HG03060 (cell line): ENCODE measurements around the gene MGME1.

Experiments used
- ATAC-seq: cut with Tn5 transposase; IDR thresholded peaks from one replicate; pipeline ENCODE4 v1.9.1; 2021; ENCODE audit warnings: low read depth, moderate number of reproducible peaks; ENCODE audit not compliant: unreplicated experiment

MGME1 gene

DNA sequence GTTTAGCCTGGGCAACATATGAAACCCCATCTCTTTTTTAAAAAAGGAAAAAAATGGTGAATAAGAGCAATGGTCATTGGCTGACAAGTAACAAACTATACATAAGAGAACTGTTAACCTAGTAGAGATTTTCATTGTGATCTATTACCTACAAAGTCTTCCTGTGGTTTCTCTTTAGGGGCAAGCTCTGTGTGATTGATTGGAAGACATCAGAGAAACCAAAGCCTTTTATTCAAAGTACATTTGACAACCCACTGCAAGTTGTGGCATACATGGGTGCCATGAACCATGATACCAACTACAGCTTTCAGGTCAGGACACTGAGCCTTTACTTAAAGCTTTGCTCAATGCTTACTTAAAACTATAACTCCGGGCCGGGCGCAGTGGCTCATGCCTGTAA, 19.2 kb downstream of the MGME1 start:
- no peak for ATAC-seq

DNA sequence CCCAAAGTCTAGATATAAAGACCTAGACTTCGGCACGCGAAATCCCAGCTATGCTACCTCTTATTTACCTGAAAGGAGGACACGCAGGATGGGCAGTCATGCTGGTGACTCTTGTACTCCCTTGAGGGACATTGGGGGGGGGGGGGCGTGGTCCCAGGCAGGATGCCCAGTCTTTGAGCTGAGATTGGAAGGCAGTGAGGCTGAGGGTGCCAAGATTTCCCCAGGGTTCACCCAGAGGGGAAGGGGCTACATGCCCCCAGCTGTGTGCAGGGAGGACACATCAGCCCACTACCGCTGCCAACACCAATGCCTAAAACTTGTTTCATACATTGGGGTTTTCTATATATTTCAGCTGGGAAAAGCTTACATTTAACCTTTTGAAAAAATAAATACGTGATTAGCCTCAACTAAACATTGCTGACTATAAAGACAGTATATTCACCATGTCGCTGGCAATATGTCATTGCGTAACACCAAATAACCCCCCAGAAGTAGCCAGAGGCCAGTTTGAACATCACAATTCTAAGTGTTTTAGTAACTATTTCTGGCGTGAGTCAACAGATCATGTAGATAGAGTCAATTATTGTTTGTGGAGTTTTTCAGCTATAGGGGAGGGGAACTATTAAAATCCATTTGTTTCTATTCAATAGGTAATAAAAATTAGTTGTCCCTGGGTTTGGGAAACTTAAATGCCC, 21.6 kb downstream of the MGME1 start:
- ATAC-seq, result no peak

- ATAC-seq, result no peak
Measured at GRCh38 chr20:17992224-17992637, 23.4 kb downstream of the MGME1 start.

GRCh38 chr20:17992847-17993513, 24.2 kb downstream of the MGME1 start:
- no peak for ATAC-seq

GRCh38 chr20:17993546-17993945, 24.7 kb downstream of the MGME1 start:
- no peak for ATAC-seq

DNA sequence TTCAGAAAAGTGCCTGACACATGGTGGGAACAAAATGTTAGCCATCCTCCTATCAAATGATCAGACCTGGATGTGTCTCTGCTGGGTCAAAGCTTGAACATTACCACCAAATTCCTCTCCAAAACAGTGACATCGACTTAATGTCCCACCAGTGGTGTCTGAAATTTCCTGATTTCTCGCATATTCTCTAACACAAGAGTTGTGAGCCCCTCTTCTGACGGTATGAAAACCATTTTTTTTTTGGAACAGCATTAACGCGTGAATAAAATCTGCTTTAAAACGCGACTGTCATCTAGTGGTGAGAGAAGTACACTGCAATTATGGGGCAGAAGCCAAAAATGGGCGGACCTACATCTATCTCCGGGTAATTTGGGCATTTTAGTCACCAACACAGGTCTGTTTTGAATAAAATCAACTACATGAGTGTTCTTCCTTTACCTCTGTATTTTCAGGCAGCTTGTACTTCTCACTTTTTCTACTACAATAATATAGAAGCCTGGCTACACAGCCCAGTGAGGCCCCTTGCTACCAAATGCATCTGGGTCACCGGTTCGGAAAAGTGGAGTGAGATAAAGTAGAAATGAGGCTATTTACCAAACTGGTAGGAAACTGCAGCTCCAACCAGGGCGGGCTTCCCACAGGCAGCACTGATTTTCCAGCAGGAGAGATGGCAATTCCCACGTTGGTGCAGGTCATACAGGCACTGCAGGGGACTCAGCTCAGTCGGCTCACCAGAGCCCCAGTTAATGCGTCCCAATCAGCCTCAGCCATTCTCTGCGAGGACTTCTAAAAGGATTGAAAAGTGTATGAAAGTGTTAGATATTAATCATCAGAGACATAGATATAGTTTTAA, 27.4 kb downstream of the MGME1 start:
- ATAC-seq, result no peak

GRCh38 chr20:17998446-17998845, 29.6 kb downstream of the MGME1 start:
- no peak for ATAC-seq

DNA sequence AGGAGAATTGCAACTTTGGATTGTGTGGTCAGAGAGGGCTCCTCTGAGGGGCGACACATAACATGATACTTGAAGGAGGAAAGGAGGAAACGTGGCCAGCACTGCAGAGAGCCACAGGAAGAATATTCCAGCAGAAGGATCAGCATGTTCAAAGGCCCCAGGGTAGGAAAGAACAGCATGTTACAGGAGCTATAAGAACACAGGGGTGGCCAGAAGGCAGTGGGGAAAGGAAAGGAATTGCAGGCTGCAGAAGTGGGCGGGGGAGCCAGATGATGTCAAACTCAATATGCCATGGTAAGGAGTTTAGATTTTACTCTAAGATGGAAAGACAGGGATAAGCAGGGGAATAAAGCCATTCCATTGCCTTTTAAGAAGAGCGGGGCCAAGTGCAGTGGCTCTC, 30.7 kb downstream of the MGME1 start:
- no peak for ATAC-seq

- ATAC-seq, result no peak
Measured at GRCh38 chr20:18001131-18001921, 32.5 kb downstream of the MGME1 start.

GRCh38 chr20:18003897-18004296, 35.1 kb downstream of the MGME1 start:
- peak; percentile 25 for ATAC-seq

DNA sequence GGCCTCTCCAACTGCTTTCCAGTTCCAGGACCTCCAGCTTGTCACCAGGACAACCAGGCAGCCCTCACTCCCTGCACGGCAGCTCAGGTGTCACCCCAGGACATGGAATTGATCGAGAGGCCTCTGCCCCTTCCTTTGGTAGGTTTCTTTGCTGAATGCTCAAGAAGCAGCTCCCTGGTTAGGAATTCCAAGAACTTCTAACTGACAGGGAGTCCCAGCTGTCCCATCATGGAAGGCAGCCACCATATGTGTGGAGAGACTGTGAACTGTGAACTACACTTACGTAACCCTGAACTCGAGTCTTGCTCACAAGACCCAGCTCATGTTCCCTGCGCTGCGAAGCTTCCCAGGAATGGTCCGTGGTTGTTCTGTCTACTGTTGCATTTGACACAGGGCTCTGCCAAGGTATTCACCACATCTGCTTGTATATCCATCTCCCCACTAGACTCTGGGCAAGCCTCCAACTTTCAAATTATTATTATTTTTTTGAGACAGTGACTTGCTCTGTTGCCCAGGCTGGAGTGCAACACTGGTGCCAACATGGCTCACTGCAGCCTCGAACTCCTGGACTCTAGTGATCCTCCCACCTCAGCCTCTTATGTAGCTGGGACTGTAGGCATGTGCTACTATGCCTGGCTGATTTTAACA, 35.7 kb downstream of the MGME1 start:
- ATAC-seq, result no peak

- ATAC-seq, result peak; percentile 78
Measured at GRCh38 chr20:18005170-18005989, 36.6 kb downstream of the MGME1 start.

- no peak for ATAC-seq
Measured at GRCh38 chr20:18005990-18006364, 37.2 kb downstream of the MGME1 start.

DNA sequence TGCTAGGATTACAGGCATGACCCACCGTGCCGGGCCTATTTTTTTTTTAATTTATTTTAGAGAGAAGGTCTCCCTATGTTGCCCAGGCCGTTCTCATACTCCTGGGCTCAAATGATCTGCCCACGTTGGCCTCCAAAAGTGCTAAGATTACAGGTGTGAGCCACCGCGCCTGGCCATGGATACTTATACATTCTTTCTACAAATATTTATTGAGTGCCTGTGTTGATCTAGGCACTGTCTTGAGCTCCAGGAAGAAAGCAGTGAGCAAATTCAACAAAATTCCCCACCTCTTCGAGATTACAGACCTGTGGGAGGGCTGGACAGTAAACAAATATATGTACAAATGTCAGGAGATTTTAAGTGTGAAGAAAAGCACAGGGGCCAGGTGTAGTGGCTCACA, 37.9 kb downstream of the MGME1 start:
- no peak for ATAC-seq

GRCh38 chr20:18007534-18008292, 38.9 kb downstream of the MGME1 start:
- ATAC-seq, result no peak

DNA sequence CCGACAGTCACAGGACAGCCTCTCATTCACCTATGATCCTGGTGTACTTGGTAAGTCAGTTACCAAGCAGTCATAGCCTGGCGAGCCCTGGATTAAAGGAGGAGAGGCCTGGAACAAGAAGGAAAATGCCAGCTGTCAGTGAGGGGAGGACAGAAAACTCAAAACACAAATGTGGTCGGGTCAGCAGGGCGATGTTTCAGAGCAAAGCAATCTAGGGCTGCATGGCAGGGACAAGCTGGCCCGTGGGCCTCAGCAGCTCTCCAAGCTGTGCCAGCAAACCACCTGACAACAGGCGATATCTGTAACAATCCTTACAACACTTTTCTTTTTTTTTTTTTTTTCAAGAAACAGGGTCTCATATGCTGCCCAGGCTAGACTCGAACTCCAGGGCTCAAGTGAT, 40.3 kb downstream of the MGME1 start:
- no peak for ATAC-seq

GRCh38 chr20:18011482-18011881, 42.7 kb downstream of the MGME1 start:
- ATAC-seq, result no peak

DNA sequence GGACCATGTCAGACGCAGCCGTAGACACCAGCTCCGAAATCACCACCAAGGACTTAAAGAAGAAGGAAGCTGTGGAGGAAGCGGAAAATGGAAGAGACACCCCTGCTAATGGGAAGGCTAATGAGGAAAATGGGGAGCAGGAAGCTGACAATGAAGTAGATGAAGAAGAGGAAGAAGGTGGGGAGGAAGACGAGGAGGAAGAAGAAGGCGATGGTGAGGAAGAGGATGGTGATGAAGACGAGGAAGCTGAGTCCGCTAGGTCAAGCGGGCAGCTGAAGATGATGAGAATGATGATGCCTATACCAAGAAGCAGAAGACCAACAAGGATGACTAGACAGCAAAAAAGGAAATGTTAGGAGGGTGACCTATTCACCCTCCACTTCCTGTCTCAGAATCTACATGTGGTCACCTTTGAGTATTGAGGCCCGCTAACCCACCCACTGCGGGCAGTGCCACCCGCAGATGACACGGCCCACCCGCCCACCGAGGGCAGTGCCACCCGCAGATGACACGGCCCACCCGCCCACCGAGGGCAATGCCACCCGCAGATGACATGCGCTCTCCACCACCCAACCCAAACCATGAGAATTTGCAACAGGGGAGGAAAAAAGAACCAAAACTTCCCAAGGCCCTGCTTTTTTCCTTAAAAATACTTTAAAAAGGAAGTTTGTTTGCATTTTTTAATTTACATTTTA, 43.3 kb downstream of the MGME1 start:
- no peak for ATAC-seq
